ENCODE data around the gene ESYT2.
"Not testable (repeated sequence)": the region's sequence is repeated elsewhere in the genome, so short reads cannot be mapped to it uniquely, and the experiment has no call there.

Gene ESYT2

GRCh38 chr7:158854681-158855081, 25.4 kb upstream of the ESYT2 start:
- DNase-seq: no peak

- no peak for DNase-seq
These were observed 21.3 kb upstream of the ESYT2 start for GRCh38 chr7:158850545-158851102.

GRCh38 chr7:158849768-158850544, 20.6 kb upstream of the ESYT2 start:
- no peak for DNase-seq

- DNase-seq: no peak
These were observed 20.1 kb upstream of the ESYT2 start for GRCh38 chr7:158849442-158849767.

- DNase-seq: no peak
These were observed 18.1 kb upstream of the ESYT2 start for GRCh38 chr7:158847451-158847866.

GRCh38 chr7:158846304-158846703, 17.0 kb upstream of the ESYT2 start:
- no peak for DNase-seq

GRCh38 chr7:158843771-158844170, 14.5 kb upstream of the ESYT2 start:
- no peak for DNase-seq

- DNase-seq: no peak
These were observed 13.2 kb upstream of the ESYT2 start for GRCh38 chr7:158842486-158842885.

GRCh38 chr7:158840604-158841003, 11.3 kb upstream of the ESYT2 start:
- no peak for DNase-seq

- DNase-seq: not testable (repeated sequence)
These were observed 9.9 kb upstream of the ESYT2 start for GRCh38 chr7:158839177-158839576.

GRCh38 chr7:158837790-158838637, 8.7 kb upstream of the ESYT2 start:
- DNase-seq: no peak

GRCh38 chr7:158836692-158837091, 7.4 kb upstream of the ESYT2 start:
- DNase-seq: no peak

- DNase-seq: no peak
These were observed 5.8 kb upstream of the ESYT2 start for GRCh38 chr7:158834878-158835784.

- DNase-seq: no peak
These were observed 3.7 kb upstream of the ESYT2 start for GRCh38 chr7:158832994-158833393.

GRCh38 chr7:158831738-158832091, 2.4 kb upstream of the ESYT2 start:
- DNase-seq: no peak

GRCh38 chr7:158830211-158830723, 958 bp upstream of the ESYT2 start:
- no peak for DNase-seq

GRCh38 chr7:158829021-158829341, 328 bp downstream of the ESYT2 start:
- DNase-seq: peak; percentile 74

GRCh38 chr7:158828133-158829020, 932 bp downstream of the ESYT2 start:
- DNase-seq: no peak

- no peak for DNase-seq
These were observed 1.7 kb downstream of the ESYT2 start for GRCh38 chr7:158827411-158828132.

GRCh38 chr7:158825628-158826289, 3.5 kb downstream of the ESYT2 start:
- peak; percentile 38 for DNase-seq

- peak; percentile 63 for DNase-seq
These were observed 5.3 kb downstream of the ESYT2 start for GRCh38 chr7:158824028-158824427.

Measured in stimulated activated naive CD4-positive, alpha-beta T cell treated with Interleukin-2 at 50 U/mL for 16 hours (primary cell).